CD4-positive, alpha-beta T cell treated with Interleukin-21 for 1 hour (primary cell): ENCODE results near the gene FGF23.
"Not testable (repeated sequence)": the region's sequence is repeated elsewhere in the genome, so short reads cannot be mapped to it uniquely, and the experiment has no call there.

Experiments
- DNase-seq: peaks from one replicate; pipeline ENCODE4 v3.0.0-alpha.2; 2020

FGF23 gene

DNA sequence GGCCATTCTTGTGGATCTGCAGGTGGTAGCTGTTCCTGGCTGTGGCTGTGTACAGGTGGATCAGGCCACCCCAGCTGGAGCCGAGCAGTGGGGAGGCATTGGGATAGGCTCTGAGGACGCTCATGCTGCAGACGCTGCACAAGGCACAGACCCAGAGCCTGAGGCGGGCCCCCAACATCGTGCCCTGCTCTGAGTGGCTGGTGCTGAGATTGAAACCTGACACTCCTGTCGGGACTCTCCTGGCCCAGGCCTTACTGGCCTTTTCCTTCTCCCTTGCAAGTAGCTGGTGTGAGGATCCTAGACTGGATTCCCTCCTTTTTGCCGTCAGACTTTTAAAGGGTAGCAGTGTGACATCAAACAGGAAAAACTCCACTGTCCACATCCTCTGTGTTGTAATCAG, at the start of gene FGF23:
Gene FGF23 (minus strand): TSS at position 308 of the 400 bp plus-strand sequence. CDS start 130 bp downstream, at position 178.
- no peak for DNase-seq

DNA sequence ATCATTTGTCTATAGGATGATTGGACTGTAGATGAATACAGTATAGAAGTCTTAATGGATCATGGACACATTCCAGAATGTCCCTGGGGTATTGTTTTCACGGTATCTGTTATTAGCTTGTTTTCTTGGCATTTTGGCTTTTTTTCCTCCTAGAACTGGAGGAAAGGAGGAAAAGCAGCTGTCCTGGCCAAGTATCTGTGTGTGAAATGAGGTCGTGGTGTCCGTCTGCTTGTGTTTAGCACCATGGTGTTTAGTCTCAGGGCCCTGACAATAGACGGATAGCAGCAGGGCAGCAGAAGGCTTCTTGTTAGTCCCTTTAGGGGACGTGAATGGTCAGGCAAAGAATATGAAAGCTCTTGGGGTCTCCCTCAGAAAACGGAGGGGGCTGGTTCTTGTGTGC, 44.9 kb upstream of the FGF23 start:
- DNase-seq, result no peak

GRCh38 chr12:4423528-4424195, 44.1 kb upstream of the FGF23 start:
- no peak for DNase-seq

DNA sequence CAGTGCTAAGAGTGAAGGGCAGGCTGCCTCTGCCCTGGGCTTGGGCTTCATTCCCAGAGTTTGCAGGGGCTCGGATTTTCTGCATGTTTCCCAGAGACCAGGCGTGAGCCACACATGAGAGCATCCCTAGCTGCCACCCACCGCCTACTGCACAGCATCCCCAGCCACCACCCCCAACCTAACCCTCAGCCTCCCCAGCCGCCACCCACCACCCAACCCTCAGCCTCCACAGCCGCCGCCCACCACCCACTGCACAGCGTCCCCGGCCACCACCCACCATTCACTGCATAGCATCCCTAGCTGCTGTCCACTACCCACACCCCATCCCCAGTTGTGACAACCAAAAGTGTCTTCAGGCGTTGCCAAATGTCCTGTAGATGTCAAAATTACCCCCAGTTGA, 43.5 kb upstream of the FGF23 start:
- no peak for DNase-seq

- peak; percentile 49 for DNase-seq
Observed at GRCh38 chr12:4421590-4422031, 42.1 kb upstream of the FGF23 start.

- no peak for DNase-seq
Observed at GRCh38 chr12:4420138-4420670, 40.7 kb upstream of the FGF23 start.

DNA sequence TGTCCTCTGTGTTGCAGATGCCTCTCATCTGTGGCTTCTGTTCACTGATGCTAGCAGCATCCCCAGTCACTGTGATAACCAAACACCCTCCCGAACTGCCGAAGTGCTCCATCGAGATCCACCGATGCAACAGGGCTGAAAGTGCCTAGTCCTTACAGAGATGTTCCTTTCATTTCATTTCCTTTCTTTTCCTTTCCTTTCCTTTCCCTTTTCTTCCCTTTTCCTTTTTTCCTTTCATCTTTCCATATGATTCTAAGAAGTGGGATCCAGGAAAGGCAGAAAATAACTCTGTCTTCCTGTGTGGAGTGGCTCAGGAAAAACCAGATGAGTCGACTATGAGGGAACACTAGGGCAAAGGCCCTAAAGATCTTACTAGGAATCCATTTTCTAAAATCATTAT, 39.4 kb upstream of the FGF23 start:
- DNase-seq, result no peak

DNA sequence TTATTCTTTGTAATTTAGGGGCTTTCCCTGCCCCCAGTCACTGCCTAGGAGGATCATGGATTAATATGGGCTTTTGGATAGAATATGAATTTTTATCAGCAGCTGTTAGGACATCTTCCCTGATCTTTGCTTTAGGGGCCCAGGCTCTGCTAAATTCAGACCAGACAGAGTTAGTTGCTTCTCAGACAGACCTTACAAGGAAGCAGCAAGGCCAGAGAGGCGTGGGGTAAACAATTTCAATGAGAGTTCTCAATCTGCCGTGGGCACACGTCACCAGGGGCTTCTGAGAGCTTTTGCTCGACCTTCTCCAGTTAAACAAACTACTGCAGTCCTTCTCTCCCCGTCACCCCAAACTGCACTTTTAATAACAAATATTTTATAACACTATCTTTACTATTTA, 38.4 kb upstream of the FGF23 start:
- no peak for DNase-seq

GRCh38 chr12:4417455-4417854, 37.9 kb upstream of the FGF23 start:
- no peak for DNase-seq

GRCh38 chr12:4416276-4416675, 36.8 kb upstream of the FGF23 start:
- DNase-seq, result no peak

DNA sequence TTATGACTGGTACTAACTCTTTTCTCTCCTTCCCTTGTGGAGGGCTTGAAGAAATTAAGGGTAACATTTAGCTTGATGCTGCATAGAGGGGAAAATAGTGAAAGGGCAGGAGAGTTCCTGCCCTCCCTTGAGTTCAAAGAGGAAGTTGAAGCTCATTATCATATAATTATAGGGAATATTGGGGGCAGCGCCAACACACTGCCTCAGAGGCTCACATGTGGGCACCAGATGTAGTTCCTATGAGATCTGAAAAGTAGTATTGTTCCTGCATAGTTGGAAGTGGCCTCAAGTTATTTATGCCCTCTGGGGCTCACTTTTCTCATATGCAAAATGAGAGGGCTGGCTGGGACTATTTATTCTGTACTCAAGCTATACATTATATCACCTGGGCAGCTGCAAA, 33.0 kb upstream of the FGF23 start:
- DNase-seq, result no peak

- DNase-seq, result no peak
Observed at GRCh38 chr12:4412056-4412455, 32.5 kb upstream of the FGF23 start.

DNA sequence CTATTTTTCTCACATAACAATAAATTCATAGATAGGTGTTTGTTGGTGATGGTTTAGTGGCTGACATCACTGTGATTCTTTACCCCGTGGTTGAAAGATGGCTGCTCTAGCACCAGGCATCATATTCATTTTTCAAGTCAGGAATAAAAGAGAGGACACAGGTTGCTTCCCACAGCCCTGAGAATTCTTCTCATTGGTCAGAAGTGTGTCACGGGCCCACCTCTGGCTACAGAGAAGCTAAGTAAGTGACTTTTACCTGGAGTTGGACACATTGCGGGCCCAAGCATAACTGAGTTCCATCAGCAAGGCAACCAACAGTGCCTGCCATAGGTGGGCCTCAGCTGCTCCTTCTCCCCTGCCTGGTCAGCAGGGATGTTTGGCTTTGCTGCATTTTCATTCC, 27.6 kb upstream of the FGF23 start:
- DNase-seq, result no peak

- not testable (repeated sequence) for DNase-seq
Observed at GRCh38 chr12:4404877-4405637, 25.5 kb upstream of the FGF23 start.

- no peak for DNase-seq
Observed at GRCh38 chr12:4402996-4403395, 23.5 kb upstream of the FGF23 start.

DNA sequence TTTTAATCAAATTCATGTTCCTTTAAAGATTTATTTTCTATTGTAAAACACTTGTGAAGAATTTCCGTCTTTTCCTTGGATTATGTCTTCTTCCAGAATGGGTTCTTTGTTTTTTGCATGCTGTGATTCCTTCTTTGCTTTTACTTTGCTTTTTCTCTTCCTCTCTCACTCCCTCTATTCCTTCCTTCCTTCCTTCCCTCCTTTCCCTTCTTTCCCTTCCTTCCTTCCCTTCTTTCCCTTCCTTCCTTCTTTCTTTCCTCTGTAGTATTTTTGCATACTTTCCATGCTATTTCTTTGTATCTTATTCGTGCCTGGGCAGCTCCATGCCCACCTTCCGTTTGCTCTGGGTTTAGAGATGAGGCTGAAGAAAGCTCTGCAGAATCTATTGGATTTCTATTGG, 21.6 kb upstream of the FGF23 start:
- no peak for DNase-seq

DNA sequence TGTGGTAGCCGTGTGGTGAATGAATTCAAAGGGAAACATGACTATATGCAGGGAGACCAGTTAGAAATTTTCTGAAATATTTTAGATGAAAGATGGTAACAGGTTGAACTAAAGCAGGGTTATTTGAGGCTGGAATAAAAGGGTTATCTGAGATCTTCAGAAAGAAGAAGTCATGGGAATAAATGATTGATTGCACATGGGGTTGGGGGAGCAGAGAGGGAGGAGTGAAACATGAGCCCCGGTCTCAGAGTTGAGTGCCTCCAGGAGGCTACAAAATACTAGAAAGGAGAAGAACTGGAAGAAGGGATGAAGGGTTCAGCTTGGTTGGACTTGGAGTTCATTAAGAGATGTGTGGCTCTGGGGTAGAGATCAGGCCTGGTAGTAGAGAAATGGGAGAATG, 16.3 kb upstream of the FGF23 start:
- DNase-seq, result no peak

GRCh38 chr12:4393211-4393610, 13.7 kb upstream of the FGF23 start:
- DNase-seq, result no peak

- DNase-seq, result no peak
Observed at GRCh38 chr12:4392223-4392742, 12.8 kb upstream of the FGF23 start.

DNA sequence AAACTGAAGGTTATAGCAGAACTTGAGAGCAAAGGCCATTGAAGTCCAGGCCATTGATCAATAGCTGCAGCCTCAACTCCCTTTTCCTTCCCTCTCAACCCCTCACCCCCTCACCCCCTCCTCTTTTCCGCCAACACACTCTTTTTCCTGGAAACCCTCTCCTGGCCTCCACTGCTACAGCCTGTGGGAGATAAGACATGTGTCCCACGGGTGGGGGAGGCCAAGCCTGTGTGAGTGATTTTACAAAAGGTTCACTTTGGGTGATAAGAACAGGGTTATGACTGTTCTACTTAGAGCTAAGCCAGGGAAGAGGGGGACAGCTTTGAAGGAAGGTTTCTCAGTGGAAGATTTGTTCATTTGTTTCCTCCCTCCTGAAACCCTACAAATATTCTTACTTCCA, 9.2 kb upstream of the FGF23 start:
- DNase-seq, result no peak

GRCh38 chr12:4388032-4388431, 8.5 kb upstream of the FGF23 start:
- DNase-seq, result no peak

- no peak for DNase-seq
Observed at GRCh38 chr12:4387607-4388006, 8.1 kb upstream of the FGF23 start.

DNA sequence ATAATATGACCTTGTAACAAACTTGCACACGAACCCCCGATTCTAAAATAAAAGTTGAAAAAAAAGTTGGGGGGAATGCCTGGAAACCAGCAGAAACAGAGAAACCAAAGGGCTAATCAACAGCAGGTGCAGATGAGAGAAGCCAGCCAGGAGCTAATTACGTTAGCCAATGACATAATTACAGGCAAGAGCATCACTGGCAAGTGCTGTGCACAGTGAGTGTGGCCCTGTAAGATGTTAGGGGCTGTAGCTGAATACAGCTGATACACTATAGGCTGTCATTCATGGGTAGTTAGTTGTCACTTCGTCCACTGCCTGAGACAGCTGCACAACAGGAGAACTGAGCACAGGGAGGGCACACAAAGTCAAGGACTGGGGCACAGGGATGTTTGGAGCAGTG, 7.3 kb upstream of the FGF23 start:
- DNase-seq, result no peak

GRCh38 chr12:4383304-4383865, 3.9 kb upstream of the FGF23 start:
- no peak for DNase-seq
